ENCODE data around the gene CHID1.

Gene CHID1

GRCh38 chr11:883527-883926, 27.1 kb downstream of the CHID1 start:
- Histone ChIP-seq H3K27me3 (replicated peaks in 2 of 5; ENCODE audit: control insufficient read depth in 4 of 5, insufficient read depth in 5 of 5, low read length in 4 of 5) (no peaks in the 10 kb centered on the region), H3K27ac (ENCODE audit: insufficient read depth in 1 of 2, low read depth in 1 of 2, low read length in 2 of 2, poor library complexity in 1 of 2, severe bottlenecking in 2 of 2) (no peak overlapping the region), H3K36me3 (ENCODE audit: control insufficient read depth in 4 of 4, insufficient read depth in 4 of 4, low read length in 3 of 4) (peaks cover 5 to 63% (median 43%) of the 10 kb centered on the region in 4 experiments), H3K9me3 (ENCODE audit: control extremely low read depth in 1 of 5, control insufficient read depth in 4 of 5, insufficient read depth in 2 of 5, low read depth in 1 of 5, low read length in 4 of 5) (no peaks in the 10 kb centered on the region), H3K4me1 (ENCODE audit: control extremely low read depth in 1 of 4, control insufficient read depth in 4 of 4, insufficient read depth in 4 of 4, low read length in 3 of 4) (peaks cover 0 to 2% (median 0%) of the 10 kb centered on the region in 4 experiments), H3K4me3 (ENCODE audit: control insufficient read depth in 1 of 7, extremely low read depth in 1 of 7, insufficient read depth in 4 of 7, low read depth in 2 of 7, low read length in 6 of 7) (no peak overlapping the region)
- ChIA-PET POLR2A (no interaction called here), CTCF (no interaction called here)
- DNase-seq, result no peak
- 87% methylated on average over 10 of the region's 10 CpGs for WGBS (ENCODE audit: insufficient coverage)

- Histone ChIP-seq H3K9me3 (ENCODE audit: control extremely low read depth in 1 of 5, control insufficient read depth in 4 of 5, insufficient read depth in 2 of 5, low read depth in 1 of 5, low read length in 4 of 5) (no peaks in the 10 kb centered on the region), H3K4me3 (ENCODE audit: control insufficient read depth in 1 of 7, extremely low read depth in 1 of 7, insufficient read depth in 4 of 7, low read depth in 2 of 7, low read length in 6 of 7) (no peak overlapping the region), H3K27me3 (replicated peaks in 2 of 5; ENCODE audit: control insufficient read depth in 4 of 5, insufficient read depth in 5 of 5, low read length in 4 of 5) (no peaks in the 10 kb centered on the region), H3K27ac (ENCODE audit: insufficient read depth in 1 of 2, low read depth in 1 of 2, low read length in 2 of 2, poor library complexity in 1 of 2, severe bottlenecking in 2 of 2) (no peak overlapping the region), H3K36me3 (ENCODE audit: control insufficient read depth in 4 of 4, insufficient read depth in 4 of 4, low read length in 3 of 4) (peaks cover 3 to 55% (median 37%) of the 10 kb centered on the region in 4 experiments), H3K4me1 (ENCODE audit: control extremely low read depth in 1 of 4, control insufficient read depth in 4 of 4, insufficient read depth in 4 of 4, low read length in 3 of 4) (peaks cover 0 to 2% (median 0%) of the 10 kb centered on the region in 4 experiments)
- peak in 1 of 3 donors; percentile 9 for DNase-seq
- ChIA-PET POLR2A (no interaction called here), CTCF (no interaction called here)
- WGBS (ENCODE audit: insufficient coverage), result 63% methylated on average over 8 of the region's 14 CpGs
Measured at GRCh38 chr11:882596-882995, 28.0 kb downstream of the CHID1 start.

- 95% methylated on average over 8 of the region's 14 CpGs for WGBS (ENCODE audit: insufficient coverage)
- Histone ChIP-seq H3K27me3 (replicated peaks in 2 of 5; ENCODE audit: control insufficient read depth in 4 of 5, insufficient read depth in 5 of 5, low read length in 4 of 5) (no peaks in the 10 kb centered on the region), H3K4me1 (ENCODE audit: control extremely low read depth in 1 of 4, control insufficient read depth in 4 of 4, insufficient read depth in 4 of 4, low read length in 3 of 4) (peaks cover 0 to 2% (median 0%) of the 10 kb centered on the region in 4 experiments), H3K9me3 (ENCODE audit: control extremely low read depth in 1 of 5, control insufficient read depth in 4 of 5, insufficient read depth in 2 of 5, low read depth in 1 of 5, low read length in 4 of 5) (no peaks in the 10 kb centered on the region), H3K36me3 (ENCODE audit: control insufficient read depth in 4 of 4, insufficient read depth in 4 of 4, low read length in 3 of 4) (peaks cover 2 to 52% (median 36%) of the 10 kb centered on the region in 4 experiments), H3K4me3 (ENCODE audit: control insufficient read depth in 1 of 7, extremely low read depth in 1 of 7, insufficient read depth in 4 of 7, low read depth in 2 of 7, low read length in 6 of 7) (no peak overlapping the region), H3K27ac (ENCODE audit: insufficient read depth in 1 of 2, low read depth in 1 of 2, low read length in 2 of 2, poor library complexity in 1 of 2, severe bottlenecking in 2 of 2) (no peak overlapping the region)
- peak in 1 of 3 donors; percentile 9 for DNase-seq
- CTCF ChIA-PET, result interaction anchor here (1.3 to 1.5 kb wide), 2 partner anchors 8 to 12 kb away, joined by 4 to 5 read pairs; no protein-coding TSS in a partner anchor
- POLR2A ChIA-PET, result no interaction called here
Measured at GRCh38 chr11:880447-880846, 30.2 kb downstream of the CHID1 start.

GRCh38 chr11:877565-877964, 33.0 kb downstream of the CHID1 start:
- Histone ChIP-seq H3K27me3 (replicated peaks in 2 of 5; ENCODE audit: control insufficient read depth in 4 of 5, insufficient read depth in 5 of 5, low read length in 4 of 5) (no peaks in the 10 kb centered on the region), H3K27ac (ENCODE audit: insufficient read depth in 1 of 2, low read depth in 1 of 2, low read length in 2 of 2, poor library complexity in 1 of 2, severe bottlenecking in 2 of 2) (no peak overlapping the region), H3K4me1 (ENCODE audit: control extremely low read depth in 1 of 4, control insufficient read depth in 4 of 4, insufficient read depth in 4 of 4, low read length in 3 of 4) (no peaks in the 10 kb centered on the region), H3K9me3 (ENCODE audit: control extremely low read depth in 1 of 5, control insufficient read depth in 4 of 5, insufficient read depth in 2 of 5, low read depth in 1 of 5, low read length in 4 of 5) (no peaks in the 10 kb centered on the region), H3K36me3 (ENCODE audit: control insufficient read depth in 4 of 4, insufficient read depth in 4 of 4, low read length in 3 of 4) (peaks cover 2 to 38% (median 23%) of the 10 kb centered on the region in 4 experiments), H3K4me3 (ENCODE audit: control insufficient read depth in 1 of 7, extremely low read depth in 1 of 7, insufficient read depth in 4 of 7, low read depth in 2 of 7, low read length in 6 of 7) (no peak overlapping the region)
- DNase-seq, result peak; percentile 22 to 50 (median 43)
- 92% methylated on average over 5 of the region's 11 CpGs for WGBS (ENCODE audit: insufficient coverage)
- POLR2A ChIA-PET, result no interaction called here
- CTCF ChIA-PET, result interaction anchor here (0.5 to 1.4 kb wide), 2 partner anchors 12 to 29 kb away, joined by 3 to 5 read pairs; no protein-coding TSS in a partner anchor

GRCh38 chr11:876545-876944, 34.1 kb downstream of the CHID1 start:
- CTCF ChIA-PET, result interaction anchor here (0.7 kb wide), 1 partner anchor 17 kb away, joined by 4 read pairs; no protein-coding TSS in a partner anchor
- peaks cover 2 to 36% (median 24%) of the 10 kb centered on the region in 4 experiments for H3K36me3 ChIP-seq (ENCODE audit: control insufficient read depth in 4 of 4, insufficient read depth in 4 of 4, low read length in 3 of 4)
- no peak for DNase-seq
- H3K4me1 ChIP-seq (ENCODE audit: control extremely low read depth in 1 of 4, control insufficient read depth in 4 of 4, insufficient read depth in 4 of 4, low read length in 3 of 4), result no peaks in the 10 kb centered on the region
- no peaks in the 10 kb centered on the region for H3K27me3 ChIP-seq (replicated peaks in 2 of 5; ENCODE audit: control insufficient read depth in 4 of 5, insufficient read depth in 5 of 5, low read length in 4 of 5)
- no peak overlapping the region for H3K4me3 ChIP-seq (ENCODE audit: control insufficient read depth in 1 of 7, extremely low read depth in 1 of 7, insufficient read depth in 4 of 7, low read depth in 2 of 7, low read length in 6 of 7)
- 92% methylated on average over 12 of the region's 12 CpGs for WGBS (ENCODE audit: insufficient coverage)
- no peak overlapping the region for H3K27ac ChIP-seq (ENCODE audit: insufficient read depth in 1 of 2, low read depth in 1 of 2, low read length in 2 of 2, poor library complexity in 1 of 2, severe bottlenecking in 2 of 2)
- POLR2A ChIA-PET, result no interaction called here
- H3K9me3 ChIP-seq (ENCODE audit: control extremely low read depth in 1 of 5, control insufficient read depth in 4 of 5, insufficient read depth in 2 of 5, low read depth in 1 of 5, low read length in 4 of 5), result no peaks in the 10 kb centered on the region

GRCh38 chr11:875769-876301, 34.8 kb downstream of the CHID1 start:
- Histone ChIP-seq H3K27ac (ENCODE audit: insufficient read depth in 1 of 2, low read depth in 1 of 2, low read length in 2 of 2, poor library complexity in 1 of 2, severe bottlenecking in 2 of 2) (no peak overlapping the region), H3K4me1 (ENCODE audit: control extremely low read depth in 1 of 4, control insufficient read depth in 4 of 4, insufficient read depth in 4 of 4, low read length in 3 of 4) (no peaks in the 10 kb centered on the region), H3K9me3 (ENCODE audit: control extremely low read depth in 1 of 5, control insufficient read depth in 4 of 5, insufficient read depth in 2 of 5, low read depth in 1 of 5, low read length in 4 of 5) (no peaks in the 10 kb centered on the region), H3K4me3 (ENCODE audit: control insufficient read depth in 1 of 7, extremely low read depth in 1 of 7, insufficient read depth in 4 of 7, low read depth in 2 of 7, low read length in 6 of 7) (no peak overlapping the region), H3K27me3 (replicated peaks in 2 of 5; ENCODE audit: control insufficient read depth in 4 of 5, insufficient read depth in 5 of 5, low read length in 4 of 5) (no peaks in the 10 kb centered on the region), H3K36me3 (ENCODE audit: control insufficient read depth in 4 of 4, insufficient read depth in 4 of 4, low read length in 3 of 4) (peaks cover 0 to 37% (median 24%) of the 10 kb centered on the region in 4 experiments)
- POLR2A ChIA-PET, result no interaction called here
- 93% methylated on average over 21 of the region's 21 CpGs for WGBS (ENCODE audit: insufficient coverage)
- DNase-seq, result peak; percentile 16 to 74 (median 48)
- CTCF ChIA-PET, result interaction anchor here (0.7 kb wide), 1 partner anchor 18 kb away, joined by 4 read pairs; no protein-coding TSS in a partner anchor

- WGBS (ENCODE audit: insufficient coverage), result 95% methylated on average over 15 of the region's 16 CpGs
- Histone ChIP-seq H3K4me3 (ENCODE audit: control insufficient read depth in 1 of 7, extremely low read depth in 1 of 7, insufficient read depth in 4 of 7, low read depth in 2 of 7, low read length in 6 of 7) (no peak overlapping the region), H3K4me1 (ENCODE audit: control extremely low read depth in 1 of 4, control insufficient read depth in 4 of 4, insufficient read depth in 4 of 4, low read length in 3 of 4) (no peaks in the 10 kb centered on the region), H3K9me3 (ENCODE audit: control extremely low read depth in 1 of 5, control insufficient read depth in 4 of 5, insufficient read depth in 2 of 5, low read depth in 1 of 5, low read length in 4 of 5) (no peaks in the 10 kb centered on the region), H3K27ac (ENCODE audit: insufficient read depth in 1 of 2, low read depth in 1 of 2, low read length in 2 of 2, poor library complexity in 1 of 2, severe bottlenecking in 2 of 2) (no peak overlapping the region), H3K36me3 (ENCODE audit: control insufficient read depth in 4 of 4, insufficient read depth in 4 of 4, low read length in 3 of 4) (peaks cover 0 to 31% (median 20%) of the 10 kb centered on the region in 4 experiments), H3K27me3 (replicated peaks in 2 of 5; ENCODE audit: control insufficient read depth in 4 of 5, insufficient read depth in 5 of 5, low read length in 4 of 5) (no peaks in the 10 kb centered on the region)
- DNase-seq, result no peak
- ChIA-PET CTCF (no interaction called here), POLR2A (interaction anchor here (0.6 kb wide), 1 partner anchor 13 kb away, joined by 4 read pairs; no protein-coding TSS in a partner anchor)
Measured at GRCh38 chr11:875203-875602, 35.4 kb downstream of the CHID1 start.
